Measurements from ENCODE around the gene COL27A1. TPM values are rescaled to one million over a fixed set of nuclear protein-coding genes. Genes with fewer than 3 reads are reported as not detected.
"Not testable (repeated sequence)": the region's sequence is repeated elsewhere in the genome, so short reads cannot be mapped to it uniquely, and the experiment has no call there.

The COL27A1 gene
- total RNA-seq, 2 experiments from 2014 or later = 11.4 to 12.2 TPM

DNA sequence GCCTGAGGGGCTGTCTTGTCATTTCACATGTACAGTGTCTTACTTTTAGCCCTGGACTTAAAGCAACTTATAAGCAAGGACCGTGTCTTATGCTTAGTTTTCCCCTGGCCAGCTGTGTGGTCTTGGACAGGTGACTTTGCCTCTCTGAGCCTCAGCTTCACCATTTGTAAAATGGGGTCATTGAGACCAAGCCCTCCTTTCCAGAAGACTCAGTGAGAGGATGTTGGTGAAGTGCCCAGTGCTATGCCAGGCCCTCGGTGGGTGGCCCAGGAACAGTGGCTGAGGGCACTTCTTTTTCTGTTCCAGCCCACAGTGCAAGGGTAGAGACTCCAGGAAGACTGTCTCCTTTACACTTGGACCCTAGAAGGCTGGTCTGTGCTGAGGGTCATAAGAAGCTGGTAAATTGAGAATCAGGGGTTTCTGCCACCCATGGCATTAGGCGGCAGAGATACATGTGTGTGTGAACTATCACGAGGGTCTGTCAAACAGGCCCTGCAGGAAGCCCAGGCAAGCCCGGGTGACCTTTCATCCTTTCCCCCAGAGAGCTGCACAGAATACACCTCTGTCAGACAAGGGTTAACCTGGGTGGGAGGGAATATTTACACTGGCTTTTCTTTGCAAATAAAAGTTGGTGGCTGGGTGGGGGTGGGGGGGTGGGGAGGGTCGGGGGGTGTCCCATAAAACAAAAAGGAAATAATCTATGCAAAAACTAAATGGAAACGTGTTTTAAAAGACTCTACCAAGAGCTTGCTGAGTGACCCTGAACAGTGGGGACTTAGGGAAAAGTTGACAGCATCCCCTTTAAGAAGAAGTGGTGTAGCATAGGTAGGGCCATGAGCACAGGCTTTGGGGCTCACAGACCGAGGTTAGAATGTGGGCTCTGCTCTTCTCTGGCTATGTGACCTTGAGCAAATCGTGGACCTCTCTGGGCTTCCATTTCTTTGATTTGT is 35.8 kb upstream of the COL27A1 start:
- Mint-ChIP-seq H3K4me1 (no peaks in the 10 kb centered on the region), H3K27me3 (peaks cover 17% of the 10 kb centered on the region), H3K36me3 (no peaks in the 10 kb centered on the region), H3K27ac (no peak overlapping the region), H3K9me3 (no peaks in the 10 kb centered on the region), H3K4me3 (no peak overlapping the region)
- no peak for DNase-seq

DNA sequence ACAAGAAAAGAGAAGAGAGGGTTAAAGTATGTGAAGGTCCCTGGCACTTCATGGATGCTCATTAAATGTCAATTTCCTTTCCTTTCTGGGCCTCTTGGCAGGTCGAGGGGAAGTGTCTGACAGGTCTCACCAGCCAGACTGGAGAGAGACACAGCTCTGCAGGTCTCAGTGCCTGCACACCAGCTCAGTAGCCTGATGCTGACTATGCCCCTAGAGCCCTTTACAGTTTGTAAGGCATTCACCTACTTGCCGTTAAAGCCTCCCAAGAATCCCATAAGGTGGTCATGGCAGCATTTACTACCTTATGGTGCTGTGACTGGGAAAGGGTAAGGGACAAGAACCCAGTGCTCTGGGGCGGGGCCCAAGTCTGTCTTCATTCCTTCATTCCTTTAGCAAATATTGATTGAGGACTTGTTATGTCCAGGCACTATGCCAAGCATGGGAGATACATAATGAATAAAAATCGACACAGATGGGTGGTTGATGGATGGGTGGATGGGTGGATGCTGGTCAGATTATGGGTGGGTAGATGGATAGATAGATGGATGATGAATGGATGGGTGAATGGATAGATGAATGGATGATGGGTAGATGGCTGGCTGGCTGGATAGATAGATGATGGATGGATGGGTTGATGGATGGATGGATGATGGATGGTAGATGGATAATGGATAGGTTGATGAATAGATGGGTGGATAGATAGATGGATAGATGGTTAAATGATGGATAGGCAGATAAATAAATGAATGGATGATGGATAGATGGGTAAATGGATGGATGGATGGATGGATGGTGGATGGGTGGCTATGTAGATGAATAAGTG is 34.9 kb upstream of the COL27A1 start:
- Mint-ChIP-seq H3K27me3 (peaks cover 17% of the 10 kb centered on the region), H3K27ac (no peak overlapping the region), H3K4me3 (no peak overlapping the region), H3K36me3 (no peaks in the 10 kb centered on the region), H3K4me1 (no peaks in the 10 kb centered on the region), H3K9me3 (no peaks in the 10 kb centered on the region)
- no peak for DNase-seq

DNA sequence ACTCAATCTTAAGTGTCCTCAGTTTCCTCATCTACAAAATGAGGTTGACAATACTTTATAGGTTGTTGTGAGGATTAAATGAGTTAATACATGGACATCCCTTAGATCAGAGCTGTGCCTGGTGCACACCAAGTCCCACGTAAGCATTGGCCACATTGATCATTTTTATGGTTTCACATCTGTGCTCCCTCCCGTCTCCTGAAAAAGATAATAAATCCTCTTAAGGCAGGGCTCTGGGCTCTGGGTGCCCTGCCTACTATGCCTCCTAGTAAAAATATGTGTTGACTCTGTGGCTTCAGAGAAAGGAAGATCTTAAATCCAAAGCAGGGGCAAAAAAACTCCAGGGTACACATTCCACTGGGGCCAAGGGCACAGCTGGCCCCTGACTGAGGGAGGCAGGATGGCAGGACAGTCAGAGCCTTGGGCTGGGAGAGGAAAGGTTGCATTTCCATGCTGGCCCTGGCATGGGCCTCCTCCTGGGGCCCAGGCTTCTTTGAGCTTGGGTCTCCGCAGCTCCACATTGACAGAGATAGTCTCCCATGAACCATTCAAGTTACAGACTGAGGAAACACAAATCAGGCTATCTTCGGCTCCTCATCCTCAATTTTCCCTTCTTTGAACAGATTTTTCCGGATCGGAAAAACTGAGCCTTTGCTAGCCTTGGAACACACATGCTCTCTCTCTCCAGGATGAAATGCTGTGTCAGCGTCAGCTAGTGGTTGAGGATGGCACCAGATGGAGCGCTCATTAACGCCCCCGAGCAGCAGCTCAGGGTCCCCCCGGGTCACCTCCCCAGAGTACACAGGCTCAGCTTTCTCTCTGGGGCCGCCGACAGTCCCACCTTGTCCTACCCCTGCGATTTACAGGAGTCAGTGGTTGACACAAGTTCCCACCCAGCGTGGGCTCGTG is 33.9 kb upstream of the COL27A1 start:
- DNase-seq = no peak
- Mint-ChIP-seq H3K36me3 (no peaks in the 10 kb centered on the region), H3K4me1 (no peaks in the 10 kb centered on the region), H3K9me3 (no peaks in the 10 kb centered on the region), H3K4me3 (no peak overlapping the region), H3K27me3 (peaks cover 17% of the 10 kb centered on the region), H3K27ac (no peak overlapping the region)

DNA sequence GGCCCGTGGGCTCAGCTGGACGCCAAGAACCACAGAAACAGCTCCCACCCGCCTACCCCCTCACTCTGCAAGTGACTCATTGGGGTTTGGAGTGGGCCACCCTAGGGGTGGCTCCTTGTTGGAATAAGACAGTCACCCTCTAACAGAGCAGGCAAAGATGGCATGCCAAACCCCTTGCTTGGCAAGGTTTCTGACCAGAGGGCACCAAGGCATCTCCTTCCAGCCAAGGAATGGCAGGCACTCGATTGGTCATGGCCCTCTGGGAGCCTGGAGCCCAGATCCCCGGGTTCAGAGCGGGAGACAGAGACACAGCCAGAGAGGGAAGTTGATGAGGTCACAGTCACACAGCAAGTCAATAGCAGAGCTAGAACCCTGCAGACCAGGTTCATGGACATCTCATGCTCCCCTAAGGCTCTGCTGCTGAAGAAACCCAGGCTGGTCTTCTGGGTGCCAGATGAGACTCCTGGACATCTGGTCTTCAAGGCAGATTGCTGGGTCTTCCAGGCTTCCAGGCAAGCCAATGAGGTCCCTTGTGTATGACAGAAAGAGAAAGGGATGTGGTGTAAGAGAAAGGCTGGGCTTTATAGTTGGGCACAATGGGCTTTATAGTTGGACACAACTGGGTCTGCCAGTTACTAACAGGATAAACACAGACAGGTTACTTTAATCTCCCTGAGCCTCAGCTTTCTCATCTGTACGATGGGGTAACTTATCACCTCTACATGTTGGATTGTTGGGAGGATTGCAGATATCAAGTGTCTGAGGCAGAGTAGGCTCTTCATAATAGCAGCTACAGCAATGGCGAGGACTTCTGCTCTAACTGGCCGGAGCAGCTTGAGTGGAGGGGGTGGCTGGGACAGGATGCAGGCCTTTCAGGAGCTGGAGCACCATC is 33.0 kb upstream of the COL27A1 start:
- H3K27ac Mint-ChIP-seq = no peak overlapping the region
- no peak for DNase-seq
- H3K27me3 Mint-ChIP-seq = peaks cover 12% of the 10 kb centered on the region

DNA sequence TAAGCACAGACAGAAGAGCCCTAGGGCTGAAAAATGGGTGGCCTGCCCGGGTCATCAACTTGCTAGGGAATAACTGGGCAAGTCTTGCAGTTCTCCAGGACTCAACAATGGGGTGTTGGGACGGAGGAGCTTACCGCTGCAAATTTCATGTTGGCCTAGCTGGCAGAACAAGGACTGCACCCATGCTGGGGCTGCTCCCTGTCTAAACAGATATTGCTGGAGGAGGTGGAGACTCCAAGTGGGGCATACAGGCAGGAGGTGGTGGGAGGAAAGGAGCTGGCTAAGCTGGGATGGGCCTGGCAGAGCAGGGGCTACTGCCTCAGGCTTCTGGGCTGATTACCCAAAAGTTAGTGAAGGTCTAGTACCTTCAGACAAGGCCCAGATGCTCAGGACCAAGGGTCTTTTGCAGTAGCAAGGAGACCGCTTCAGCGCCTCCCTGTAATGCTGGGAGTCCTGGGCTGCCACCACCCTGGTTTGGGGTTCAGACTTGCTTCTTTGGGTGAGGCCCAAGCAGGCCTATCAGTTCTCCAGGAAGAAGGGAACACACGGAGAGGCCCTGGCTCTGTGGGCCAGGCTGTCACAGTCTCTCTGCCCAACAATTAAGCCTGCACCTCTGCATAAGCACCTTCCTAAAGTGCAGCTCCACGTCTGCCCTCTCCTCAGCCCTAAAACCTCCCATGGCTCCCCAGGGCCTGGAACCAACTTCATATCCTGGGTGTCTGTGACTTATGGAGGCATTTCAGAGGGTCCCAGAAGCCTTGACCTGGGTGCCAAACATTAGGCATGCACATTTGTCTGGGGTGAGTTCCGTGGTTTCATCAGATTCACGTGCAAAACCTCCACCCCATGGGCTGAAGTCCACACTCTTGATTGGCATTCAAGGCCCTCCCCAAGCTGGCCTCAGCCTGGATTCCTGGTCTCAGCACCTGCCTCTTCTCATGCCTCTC is 32.0 kb upstream of the COL27A1 start:
- H3K4me3 Mint-ChIP-seq = no peak overlapping the region
- no peaks in the 10 kb centered on the region for H3K4me1 Mint-ChIP-seq
- H3K27me3 Mint-ChIP-seq = peaks cover 5% of the 10 kb centered on the region
- no peak for DNase-seq
- peaks cover 3% of the 10 kb centered on the region for H3K9me3 Mint-ChIP-seq
- no peak overlapping the region for H3K27ac Mint-ChIP-seq
- H3K36me3 Mint-ChIP-seq = no peaks in the 10 kb centered on the region

More for the DNA sequence above, 33.0 kb upstream of the COL27A1 start:
- Mint-ChIP-seq H3K4me3 (no peak overlapping the region), H3K4me1 (no peaks in the 10 kb centered on the region), H3K36me3 (no peaks in the 10 kb centered on the region), H3K9me3 (peaks cover 2% of the 10 kb centered on the region)

DNA sequence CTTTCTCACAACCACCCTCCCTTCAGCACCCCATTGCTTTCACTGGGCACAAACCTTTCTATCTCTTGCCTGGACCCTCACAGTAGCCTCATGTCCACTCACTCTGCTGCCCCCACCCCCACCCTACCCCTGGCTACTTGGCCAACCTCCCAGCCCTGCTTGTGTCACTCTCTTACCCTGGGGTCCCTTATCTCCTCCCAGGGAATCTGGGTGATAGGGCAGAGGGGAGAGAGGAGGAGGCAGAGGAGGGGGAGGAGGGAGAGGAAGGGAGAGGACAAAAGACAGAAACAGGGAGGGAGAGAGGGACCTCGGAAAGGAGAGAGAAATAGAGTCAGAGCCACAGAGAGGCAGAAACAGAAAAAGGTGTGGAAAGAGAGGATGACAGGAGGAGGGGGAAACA is 31.2 kb upstream of the COL27A1 start:
- Mint-ChIP-seq H3K27ac (no peak overlapping the region), H3K36me3 (no peaks in the 10 kb centered on the region)
- no peak for DNase-seq

DNA sequence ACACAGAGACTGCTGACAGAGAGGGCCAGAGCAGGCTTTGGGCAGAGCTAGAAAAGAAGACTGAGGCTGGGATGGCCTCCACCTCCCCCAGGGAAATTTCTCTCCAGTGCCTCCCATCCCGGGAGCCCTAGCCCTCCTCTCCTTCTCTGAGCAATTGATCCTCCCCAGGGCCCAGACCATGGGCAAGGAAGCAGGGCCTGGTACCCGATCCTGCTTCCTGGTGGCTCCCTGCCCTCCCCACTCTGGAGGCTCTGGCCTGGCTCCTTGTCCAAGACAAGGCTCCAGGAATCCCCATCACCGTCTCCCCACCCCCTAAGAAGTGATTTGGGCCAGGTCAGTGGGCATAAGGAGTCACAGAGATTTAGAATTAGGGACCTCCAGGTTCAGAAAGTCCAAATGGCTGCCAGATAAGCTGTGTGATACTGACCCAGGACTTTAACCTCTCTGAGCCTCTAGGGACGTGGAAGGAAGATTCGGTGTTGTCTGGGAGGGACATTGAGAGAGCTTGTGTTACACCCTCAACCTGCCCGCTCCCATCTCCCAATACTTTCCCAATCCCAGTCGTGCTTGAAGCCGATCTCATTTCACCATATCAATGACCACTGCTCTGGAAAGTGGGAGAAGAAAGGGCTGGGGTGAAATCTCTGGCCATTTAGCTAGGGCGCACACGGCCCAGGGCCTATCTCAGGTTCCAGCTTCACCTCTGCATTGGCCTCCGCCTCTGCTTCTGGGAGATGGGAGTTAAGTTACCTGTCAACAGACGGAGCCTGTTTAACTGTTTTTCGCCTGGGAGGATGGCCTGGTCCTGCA is 30.5 kb upstream of the COL27A1 start:
- Mint-ChIP-seq H3K4me1 (no peaks in the 10 kb centered on the region), H3K36me3 (no peaks in the 10 kb centered on the region), H3K9me3 (peaks cover 3% of the 10 kb centered on the region), H3K27me3 (no peaks in the 10 kb centered on the region), H3K27ac (no peak overlapping the region), H3K4me3 (no peak overlapping the region)
- no peak for DNase-seq

More for the DNA sequence above, 31.2 kb upstream of the COL27A1 start:
- no peak overlapping the region for H3K4me3 Mint-ChIP-seq
- peaks cover 3% of the 10 kb centered on the region for H3K9me3 Mint-ChIP-seq
- H3K27me3 Mint-ChIP-seq = no peaks in the 10 kb centered on the region
- H3K4me1 Mint-ChIP-seq = no peaks in the 10 kb centered on the region

DNA sequence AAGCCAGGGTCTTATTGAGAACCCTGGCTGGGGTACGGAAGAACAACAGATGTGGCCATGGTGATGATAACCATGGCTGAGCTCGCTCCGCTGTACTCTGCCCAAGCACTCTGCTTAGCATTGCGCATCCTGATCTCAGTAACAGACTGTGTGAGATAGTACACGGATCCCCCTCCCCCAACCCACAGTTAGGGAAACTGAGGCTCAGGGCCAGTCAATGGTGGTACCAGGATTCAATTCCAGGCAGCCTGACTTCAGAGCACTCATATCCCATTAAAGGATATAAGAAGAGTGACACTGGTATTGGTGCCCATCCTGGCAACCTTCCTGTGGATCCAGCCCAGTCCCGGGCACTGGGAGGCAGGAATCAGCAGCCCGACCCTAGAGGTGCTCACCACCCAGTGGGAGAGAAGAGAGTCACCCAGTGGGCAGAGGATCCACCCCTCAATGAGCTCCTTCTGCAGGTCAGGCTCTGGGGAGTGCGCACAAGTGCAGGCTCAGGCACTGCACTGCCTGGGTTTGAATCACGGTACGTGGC is 29.8 kb upstream of the COL27A1 start:
- Mint-ChIP-seq H3K36me3 (no peaks in the 10 kb centered on the region), H3K27ac (no peak overlapping the region), H3K4me1 (no peaks in the 10 kb centered on the region), H3K4me3 (no peak overlapping the region), H3K27me3 (no peaks in the 10 kb centered on the region), H3K9me3 (peaks cover 3% of the 10 kb centered on the region)
- DNase-seq = no peak

DNA sequence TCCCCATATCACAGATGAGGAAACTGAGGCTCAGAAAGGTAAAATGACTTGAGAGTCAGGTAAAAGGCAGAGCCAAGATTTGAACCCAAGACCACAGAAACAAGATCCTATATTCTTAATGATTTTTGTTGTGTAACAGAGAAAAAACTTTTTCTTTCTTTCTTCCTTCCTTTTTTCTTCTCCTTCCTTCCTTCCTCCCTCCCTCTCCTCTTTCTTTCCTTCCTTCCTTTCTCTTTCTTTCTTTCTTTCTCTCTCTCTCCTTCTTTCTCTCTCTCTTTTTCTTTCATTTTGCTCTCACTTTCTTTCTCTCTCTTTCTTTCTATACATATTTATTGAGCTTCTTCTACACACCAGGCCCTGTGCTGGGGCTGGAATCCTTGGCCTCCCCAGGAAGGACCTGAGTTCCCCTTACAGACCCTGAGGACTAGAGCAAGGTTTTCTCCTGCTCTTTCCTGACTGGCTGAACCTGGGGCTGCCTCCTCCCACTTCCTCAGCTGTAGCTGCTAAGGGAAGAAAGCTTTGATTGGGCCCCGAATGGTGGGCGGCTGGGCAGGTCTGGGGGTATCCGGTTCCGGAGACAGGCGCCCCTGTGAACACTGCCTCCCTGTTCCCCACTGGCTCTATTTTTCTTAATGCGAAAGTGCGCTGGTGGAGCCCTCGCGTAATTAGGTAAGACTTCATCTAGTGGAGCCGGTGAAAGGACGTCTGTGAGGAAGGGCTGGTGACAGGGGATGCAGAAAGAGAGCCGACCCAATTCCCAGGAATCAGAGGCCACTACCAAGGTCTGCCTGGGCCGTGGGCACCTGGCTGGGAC is 28.9 kb upstream of the COL27A1 start:
- no peaks in the 10 kb centered on the region for H3K36me3 Mint-ChIP-seq
- no peak overlapping the region for H3K27ac Mint-ChIP-seq
- peaks cover 3% of the 10 kb centered on the region for H3K9me3 Mint-ChIP-seq
- H3K4me1 Mint-ChIP-seq = no peaks in the 10 kb centered on the region
- H3K27me3 Mint-ChIP-seq = no peaks in the 10 kb centered on the region
- H3K4me3 Mint-ChIP-seq = no peak overlapping the region
- no peak for DNase-seq

DNA sequence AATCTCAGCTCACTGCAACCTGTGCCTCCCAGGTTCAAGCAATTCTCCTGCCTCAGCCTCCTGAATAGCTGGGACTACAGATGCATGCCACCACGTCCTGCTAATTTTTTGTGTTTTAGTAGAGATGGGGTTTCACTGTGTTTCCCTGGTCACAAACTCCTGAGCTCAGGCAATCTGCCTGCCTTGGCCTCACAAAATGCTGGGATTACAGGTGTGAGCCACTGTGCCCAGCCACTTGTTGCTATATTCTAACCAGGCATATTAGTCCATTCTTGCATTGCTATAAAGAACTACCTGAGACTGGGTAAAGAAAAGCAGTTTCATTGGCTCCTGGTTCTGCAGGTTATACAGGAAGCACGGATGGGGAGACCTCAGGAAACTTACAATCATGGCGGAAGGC is 26.6 kb upstream of the COL27A1 start:
- not testable (repeated sequence) for H3K27ac Mint-ChIP-seq, H3K36me3 Mint-ChIP-seq, H3K4me3 Mint-ChIP-seq, H3K27me3 Mint-ChIP-seq, H3K9me3 Mint-ChIP-seq, H3K4me1 Mint-ChIP-seq, DNase-seq

DNA sequence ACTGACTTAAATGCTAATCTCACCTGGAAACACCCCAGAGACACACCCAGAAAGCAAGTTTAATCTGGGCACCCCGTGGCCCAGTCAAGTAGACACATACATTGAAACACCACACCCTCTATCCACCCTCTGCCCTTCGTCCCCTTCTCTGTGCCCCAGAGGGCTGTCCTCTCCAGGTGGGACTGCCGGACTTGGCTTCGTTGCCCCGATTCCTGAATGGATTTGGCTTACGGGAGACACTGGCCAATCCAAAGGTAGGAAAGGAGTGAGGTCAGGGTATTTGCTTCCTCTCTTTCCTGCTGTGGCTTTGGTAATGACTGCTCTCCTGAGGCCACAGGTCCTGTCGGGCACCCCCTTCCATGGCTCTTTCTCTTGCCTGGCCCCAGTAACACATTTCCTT is 25.2 kb upstream of the COL27A1 start:
- Mint-ChIP-seq H3K4me1 (no peaks in the 10 kb centered on the region), H3K9me3 (peaks cover 3% of the 10 kb centered on the region), H3K27ac (no peak overlapping the region), H3K27me3 (no peaks in the 10 kb centered on the region), H3K36me3 (no peaks in the 10 kb centered on the region), H3K4me3 (no peak overlapping the region)
- no peak for DNase-seq
